Measurements from ENCODE around the gene NUTM1. TPM values are rescaled to one million over a fixed set of nuclear protein-coding genes. Genes with fewer than 3 reads are reported as not detected.

NUTM1 gene
- total and polyA plus RNA-seq, 4 donors, result 0.06 TPM; not detected in 3

- no peaks in the 10 kb centered on the region for H3K36me3 ChIP-seq (ENCODE audit: control insufficient read depth, insufficient read depth, low read length)
- no peaks in the 10 kb centered on the region for H3K4me1 ChIP-seq (ENCODE audit: control insufficient read depth, insufficient read depth, low read length)
- H3K9me3 ChIP-seq (ENCODE audit: control insufficient read depth, insufficient read depth, low read length), result no peaks in the 10 kb centered on the region
- H3K4me3 ChIP-seq (ENCODE audit: low read depth, low read length), result no peak overlapping the region
- WGBS (ENCODE audit: insufficient coverage), result 90% methylated on average over 10 of the region's 10 CpGs
- no peaks in the 10 kb centered on the region for H3K27me3 ChIP-seq (ENCODE audit: control insufficient read depth, insufficient read depth, low read length)
- DNase-seq (ENCODE audit: low read depth in 4 of 6, low spot score in 6 of 6), result no peak
- no peak overlapping the region for H3K27ac ChIP-seq (ENCODE audit: low read depth, low read length)
Measured at GRCh38 chr15:34323217-34323616, 19.9 kb upstream of the NUTM1 start.

GRCh38 chr15:34324933-34325332, 18.2 kb upstream of the NUTM1 start:
- WGBS (ENCODE audit: insufficient coverage), result no CpG with 5 or more reads among the region's 1 CpG
- H3K36me3 ChIP-seq (ENCODE audit: control insufficient read depth, insufficient read depth, low read length), result no peaks in the 10 kb centered on the region
- H3K9me3 ChIP-seq (ENCODE audit: control insufficient read depth, insufficient read depth, low read length), result no peaks in the 10 kb centered on the region
- no peaks in the 10 kb centered on the region for H3K4me1 ChIP-seq (ENCODE audit: control insufficient read depth, insufficient read depth, low read length)
- no peak overlapping the region for H3K4me3 ChIP-seq (ENCODE audit: low read depth, low read length)
- no peaks in the 10 kb centered on the region for H3K27me3 ChIP-seq (ENCODE audit: control insufficient read depth, insufficient read depth, low read length)
- DNase-seq (ENCODE audit: low read depth in 4 of 6, low spot score in 6 of 6), result no peak
- H3K27ac ChIP-seq (ENCODE audit: low read depth, low read length), result no peak overlapping the region

GRCh38 chr15:34325368-34325767, 17.7 kb upstream of the NUTM1 start:
- Histone ChIP-seq H3K4me1 (ENCODE audit: control insufficient read depth, insufficient read depth, low read length) (no peaks in the 10 kb centered on the region), H3K27ac (ENCODE audit: low read depth, low read length) (no peak overlapping the region), H3K9me3 (ENCODE audit: control insufficient read depth, insufficient read depth, low read length) (no peaks in the 10 kb centered on the region), H3K27me3 (ENCODE audit: control insufficient read depth, insufficient read depth, low read length) (no peaks in the 10 kb centered on the region), H3K36me3 (ENCODE audit: control insufficient read depth, insufficient read depth, low read length) (no peaks in the 10 kb centered on the region), H3K4me3 (ENCODE audit: low read depth, low read length) (no peak overlapping the region)
- no peak for DNase-seq (ENCODE audit: low read depth in 4 of 6, low spot score in 6 of 6)

DNA sequence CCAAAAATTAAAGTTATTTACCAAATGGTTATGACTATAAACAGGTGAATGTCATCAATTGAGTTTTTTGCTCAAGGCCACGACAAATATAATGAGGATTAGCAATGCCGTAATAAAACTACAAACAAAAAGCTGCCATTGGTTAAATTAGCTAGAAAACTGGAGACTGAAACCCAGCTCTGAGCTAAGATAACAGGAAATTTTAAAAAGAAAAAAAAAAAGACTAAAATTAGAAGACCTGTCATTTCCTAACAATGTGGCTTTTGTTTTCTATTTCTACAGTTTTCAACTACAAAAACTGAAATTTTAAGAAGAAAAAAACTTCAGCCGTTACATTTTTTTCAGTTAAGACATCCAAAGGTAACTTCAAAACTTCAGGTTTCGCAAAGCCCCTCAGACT, 15.2 kb upstream of the NUTM1 start:
- Histone ChIP-seq H3K36me3 (ENCODE audit: control insufficient read depth, insufficient read depth, low read length) (peaks cover 3% of the 10 kb centered on the region), H3K27ac (ENCODE audit: low read depth, low read length) (no peak overlapping the region), H3K4me3 (ENCODE audit: low read depth, low read length) (no peak overlapping the region), H3K9me3 (ENCODE audit: control insufficient read depth, insufficient read depth, low read length) (no peaks in the 10 kb centered on the region), H3K27me3 (ENCODE audit: control insufficient read depth, insufficient read depth, low read length) (no peaks in the 10 kb centered on the region), H3K4me1 (ENCODE audit: control insufficient read depth, insufficient read depth, low read length) (no peaks in the 10 kb centered on the region)
- DNase-seq (ENCODE audit: low read depth in 4 of 6, low spot score in 6 of 6), result no peak
- WGBS (ENCODE audit: insufficient coverage), result no CpG with 5 or more reads among the region's 4 CpGs

DNA sequence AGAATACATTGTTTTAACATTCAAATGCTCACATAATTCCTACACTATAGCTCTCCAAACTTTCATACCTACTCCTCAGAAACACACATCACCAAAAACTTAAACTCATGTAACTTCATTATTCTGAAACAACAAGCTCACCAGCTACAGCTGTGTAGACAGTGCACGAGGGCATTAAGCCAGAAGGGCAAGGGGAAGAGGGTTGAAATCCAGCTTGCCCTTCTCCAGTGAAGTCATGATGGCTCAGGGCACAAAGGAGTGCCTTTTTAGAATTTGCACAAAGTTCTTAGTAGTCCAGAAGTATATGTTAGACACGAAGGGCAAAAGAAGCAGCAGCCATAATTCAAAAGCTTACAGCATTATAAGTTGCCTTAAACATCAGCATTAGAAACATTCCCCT, 14.1 kb upstream of the NUTM1 start:
- DNase-seq (ENCODE audit: low read depth in 4 of 6, low spot score in 6 of 6), result no peak
- Histone ChIP-seq H3K27me3 (ENCODE audit: control insufficient read depth, insufficient read depth, low read length) (no peaks in the 10 kb centered on the region), H3K27ac (ENCODE audit: low read depth, low read length) (no peak overlapping the region), H3K36me3 (ENCODE audit: control insufficient read depth, insufficient read depth, low read length) (peaks cover 3% of the 10 kb centered on the region), H3K4me3 (ENCODE audit: low read depth, low read length) (no peak overlapping the region), H3K9me3 (ENCODE audit: control insufficient read depth, insufficient read depth, low read length) (no peaks in the 10 kb centered on the region), H3K4me1 (ENCODE audit: control insufficient read depth, insufficient read depth, low read length) (no peaks in the 10 kb centered on the region)
- 100% methylated on average over 1 of the region's 2 CpGs for WGBS (ENCODE audit: insufficient coverage)

GRCh38 chr15:34330279-34330678, 12.8 kb upstream of the NUTM1 start:
- Histone ChIP-seq H3K4me3 (ENCODE audit: low read depth, low read length) (no peak overlapping the region), H3K9me3 (ENCODE audit: control insufficient read depth, insufficient read depth, low read length) (no peaks in the 10 kb centered on the region), H3K4me1 (ENCODE audit: control insufficient read depth, insufficient read depth, low read length) (no peaks in the 10 kb centered on the region), H3K27me3 (ENCODE audit: control insufficient read depth, insufficient read depth, low read length) (no peaks in the 10 kb centered on the region), H3K27ac (ENCODE audit: low read depth, low read length) (no peak overlapping the region), H3K36me3 (ENCODE audit: control insufficient read depth, insufficient read depth, low read length) (peaks cover 3% of the 10 kb centered on the region)
- no peak for DNase-seq (ENCODE audit: low read depth in 4 of 6, low spot score in 6 of 6)
- WGBS (ENCODE audit: insufficient coverage), result 97% methylated on average over 4 of the region's 5 CpGs

DNA sequence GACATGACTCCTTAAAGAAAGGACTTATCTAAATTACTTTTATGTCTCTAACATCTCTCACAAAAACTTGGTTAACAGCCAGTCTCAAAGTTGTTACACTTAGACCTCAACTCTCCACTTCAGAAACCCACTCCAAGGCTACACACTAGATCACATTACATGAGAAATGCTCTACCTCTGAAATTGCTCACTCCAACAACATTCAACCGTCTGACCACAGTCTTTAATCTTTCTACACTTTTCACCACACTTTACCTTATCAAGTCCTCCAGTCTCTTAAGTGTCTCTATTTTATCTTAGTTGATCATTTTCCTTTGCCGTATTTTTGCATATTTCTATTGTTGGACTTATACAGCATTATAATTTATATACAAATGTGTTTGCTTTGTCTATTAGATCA, 11.3 kb upstream of the NUTM1 start:
- Histone ChIP-seq H3K9me3 (ENCODE audit: control insufficient read depth, insufficient read depth, low read length) (no peaks in the 10 kb centered on the region), H3K27ac (ENCODE audit: low read depth, low read length) (no peak overlapping the region), H3K27me3 (ENCODE audit: control insufficient read depth, insufficient read depth, low read length) (no peaks in the 10 kb centered on the region), H3K4me3 (ENCODE audit: low read depth, low read length) (no peak overlapping the region), H3K36me3 (ENCODE audit: control insufficient read depth, insufficient read depth, low read length) (peaks cover 3% of the 10 kb centered on the region), H3K4me1 (ENCODE audit: control insufficient read depth, insufficient read depth, low read length) (peaks cover 5% of the 10 kb centered on the region)
- no peak for DNase-seq (ENCODE audit: low read depth in 4 of 6, low spot score in 6 of 6)
- 100% methylated on average over 1 of the region's 2 CpGs for WGBS (ENCODE audit: insufficient coverage)

DNA sequence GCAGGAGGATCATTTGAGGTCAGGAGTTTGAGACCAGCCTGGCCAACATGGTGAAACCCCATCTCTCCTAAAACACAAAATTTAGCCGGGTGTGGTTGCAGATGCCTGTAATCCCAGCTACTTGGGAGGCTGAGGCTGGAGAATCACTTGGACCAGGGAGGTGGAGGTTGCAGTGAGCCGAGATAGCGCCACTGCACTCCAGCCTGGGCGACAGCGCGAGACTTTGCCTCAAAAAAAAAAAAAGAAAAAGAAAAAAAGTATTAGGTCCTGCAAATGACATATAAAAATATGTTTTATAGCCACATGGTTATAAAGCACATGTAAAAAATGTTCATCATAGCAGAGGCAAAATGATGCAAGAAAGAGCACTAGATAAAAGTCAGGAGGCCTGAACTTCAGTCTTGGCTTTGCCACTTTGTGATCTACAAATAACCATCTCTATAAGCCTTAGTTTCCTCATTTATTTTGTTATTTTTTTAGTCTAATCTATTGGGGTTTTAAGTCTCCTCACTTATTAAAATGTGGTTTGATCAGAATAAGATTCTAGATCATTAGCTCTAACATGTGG, 10.5 kb upstream of the NUTM1 start:
- Histone ChIP-seq H3K27me3 (ENCODE audit: control insufficient read depth, insufficient read depth, low read length) (no peaks in the 10 kb centered on the region), H3K36me3 (ENCODE audit: control insufficient read depth, insufficient read depth, low read length) (peaks cover 3% of the 10 kb centered on the region), H3K4me1 (ENCODE audit: control insufficient read depth, insufficient read depth, low read length) (peaks cover 10% of the 10 kb centered on the region), H3K27ac (ENCODE audit: low read depth, low read length) (no peak overlapping the region), H3K9me3 (ENCODE audit: control insufficient read depth, insufficient read depth, low read length) (no peaks in the 10 kb centered on the region), H3K4me3 (ENCODE audit: low read depth, low read length) (no peak overlapping the region)
- 100% methylated on average over 2 of the region's 6 CpGs for WGBS (ENCODE audit: insufficient coverage)
- DNase-seq (ENCODE audit: low read depth in 4 of 6, low spot score in 6 of 6), result no peak

- WGBS (ENCODE audit: insufficient coverage), result no CpG with 5 or more reads among the region's 4 CpGs
- Histone ChIP-seq H3K4me1 (ENCODE audit: control insufficient read depth, insufficient read depth, low read length) (peaks cover 17% of the 10 kb centered on the region), H3K36me3 (ENCODE audit: control insufficient read depth, insufficient read depth, low read length) (peaks cover 3% of the 10 kb centered on the region), H3K4me3 (ENCODE audit: low read depth, low read length) (no peak overlapping the region), H3K9me3 (ENCODE audit: control insufficient read depth, insufficient read depth, low read length) (no peaks in the 10 kb centered on the region), H3K27ac (ENCODE audit: low read depth, low read length) (no peak overlapping the region), H3K27me3 (ENCODE audit: control insufficient read depth, insufficient read depth, low read length) (no peaks in the 10 kb centered on the region)
- no peak for DNase-seq (ENCODE audit: low read depth in 4 of 6, low spot score in 6 of 6)
Measured at GRCh38 chr15:34334672-34335071, 8.4 kb upstream of the NUTM1 start.

DNA sequence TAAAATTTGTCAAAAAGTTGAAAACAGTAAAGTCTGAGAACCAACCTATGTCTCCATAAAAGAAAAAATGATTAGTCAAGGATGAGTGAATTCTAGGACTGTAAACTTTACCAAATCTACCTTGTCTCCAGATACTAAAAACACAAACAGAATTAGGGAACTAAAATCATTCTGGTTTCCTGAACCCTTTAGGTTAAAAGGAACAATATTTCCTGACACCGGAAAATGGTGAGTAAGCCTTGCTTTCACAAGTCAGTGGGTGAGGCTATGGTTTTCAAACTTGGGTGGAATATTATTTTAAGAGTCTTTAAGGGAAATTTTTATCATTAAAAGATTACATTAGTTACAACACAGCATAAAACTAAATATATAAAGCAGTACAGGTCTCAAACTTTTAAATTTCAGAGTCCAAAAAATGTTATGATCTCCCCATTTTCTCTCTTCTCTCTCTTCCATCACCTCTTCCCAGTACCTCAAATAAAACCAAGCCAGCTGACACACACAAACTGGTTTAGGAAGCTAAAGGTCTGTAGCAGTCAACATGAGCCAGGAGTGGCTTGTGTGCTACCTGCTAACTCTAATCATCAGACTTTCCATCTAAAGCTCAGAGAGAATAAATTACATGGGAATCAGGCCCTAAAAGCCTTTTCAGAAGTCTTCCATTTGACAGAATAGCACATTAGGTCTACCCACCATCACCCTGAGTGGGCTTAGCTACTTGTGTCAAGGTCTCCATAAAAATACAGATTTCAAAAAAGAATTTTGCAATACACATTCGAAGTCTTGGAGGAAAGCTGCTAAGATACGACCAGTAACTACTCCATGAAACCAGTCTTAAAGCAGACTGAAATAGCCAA, 7.7 kb upstream of the NUTM1 start:
- WGBS (ENCODE audit: insufficient coverage), result 92% methylated on average over 2 of the region's 3 CpGs
- Histone ChIP-seq H3K4me3 (ENCODE audit: low read depth, low read length) (no peak overlapping the region), H3K27me3 (ENCODE audit: control insufficient read depth, insufficient read depth, low read length) (no peaks in the 10 kb centered on the region), H3K36me3 (ENCODE audit: control insufficient read depth, insufficient read depth, low read length) (peaks cover 7% of the 10 kb centered on the region), H3K4me1 (ENCODE audit: control insufficient read depth, insufficient read depth, low read length) (peaks cover 17% of the 10 kb centered on the region), H3K9me3 (ENCODE audit: control insufficient read depth, insufficient read depth, low read length) (no peaks in the 10 kb centered on the region), H3K27ac (ENCODE audit: low read depth, low read length) (no peak overlapping the region)
- DNase-seq (ENCODE audit: low read depth in 4 of 6, low spot score in 6 of 6), result no peak

Measured in spinal cord (tissue), 10 donors.